IPS-18a (cell line): Measurements from ENCODE around the gene ZBP1.

Source experiments
- H3K27ac ChIP-seq: one replicate; pipeline ENCODE4 v1.5.1; 2013; ENCODE audit warnings: low read length
- H3K27me3 ChIP-seq: one replicate; pipeline ENCODE4 v1.6.1; 2013; ENCODE audit warnings: mild to moderate bottlenecking, low read length; ENCODE audit not compliant: control insufficient read depth, insufficient read depth
- H3K36me3 ChIP-seq: one replicate; pipeline ENCODE4 v1.6.1; 2013; ENCODE audit warnings: low read depth, low read length; ENCODE audit not compliant: control insufficient read depth
- H3K4me1 ChIP-seq: one replicate; pipeline ENCODE4 v1.6.1; 2013; ENCODE audit warnings: low read depth, low read length; ENCODE audit not compliant: control insufficient read depth
- H3K4me3 ChIP-seq: one replicate; pipeline ENCODE4 v1.5.1; 2013; ENCODE audit warnings: low read length
- H3K9ac ChIP-seq: one replicate; pipeline ENCODE4 v1.6.1; 2013; ENCODE audit warnings: mild to moderate bottlenecking, low read length, moderate library complexity
- H3K9me3 ChIP-seq: one replicate; pipeline ENCODE4 v1.6.1; 2013; ENCODE audit warnings: low read depth, low read length; ENCODE audit not compliant: control insufficient read depth

The ZBP1 gene

GRCh38 chr20:57620274-57620990, at the start of gene ZBP1:
Gene ZBP1, minus strand, starts transcription at chr20:57620426. Its CDS starts 131 bp downstream, at chr20:57620295.
- Histone ChIP-seq H3K9ac (no peak within 1 kb of the TSS), H3K4me1 (no peaks in the 10 kb centered on the region), H3K9me3 (no peaks in the 10 kb centered on the region), H3K36me3 (no peaks in the 10 kb centered on the region), H3K4me3 (no peak within 1 kb of the TSS), H3K27me3 (no peaks in the 10 kb centered on the region), H3K27ac (no peak within 1 kb of the TSS)

GRCh38 chr20:57669632-57670031, 49.4 kb upstream of the ZBP1 start:
- no peaks in the 10 kb centered on the region for H3K9me3 ChIP-seq
- no peak overlapping the region for H3K27ac ChIP-seq
- H3K9ac ChIP-seq, result no peak overlapping the region
- peaks cover 8% of the 10 kb centered on the region for H3K4me1 ChIP-seq
- no peaks in the 10 kb centered on the region for H3K36me3 ChIP-seq
- no peak overlapping the region for H3K4me3 ChIP-seq
- no peaks in the 10 kb centered on the region for H3K27me3 ChIP-seq

- H3K4me1 ChIP-seq, result peaks cover 8% of the 10 kb centered on the region
Measured at GRCh38 chr20:57667924-57668782, 47.9 kb upstream of the ZBP1 start.

GRCh38 chr20:57667388-57667787, 47.2 kb upstream of the ZBP1 start:
- no peak overlapping the region for H3K4me3 ChIP-seq
- H3K36me3 ChIP-seq, result no peaks in the 10 kb centered on the region
- peaks cover 8% of the 10 kb centered on the region for H3K4me1 ChIP-seq
- H3K9ac ChIP-seq, result no peak overlapping the region
- H3K27me3 ChIP-seq, result no peaks in the 10 kb centered on the region
- no peaks in the 10 kb centered on the region for H3K9me3 ChIP-seq
- H3K27ac ChIP-seq, result no peak overlapping the region

More at GRCh38 chr20:57667924-57668782, 47.9 kb upstream of the ZBP1 start:
- no peaks in the 10 kb centered on the region for H3K27me3 ChIP-seq
- H3K9ac ChIP-seq, result no peak overlapping the region
- H3K4me3 ChIP-seq, result no peak overlapping the region
- no peaks in the 10 kb centered on the region for H3K36me3 ChIP-seq
- no peak overlapping the region for H3K27ac ChIP-seq
- no peaks in the 10 kb centered on the region for H3K9me3 ChIP-seq

- H3K27me3 ChIP-seq, result no peaks in the 10 kb centered on the region
- no peak overlapping the region for H3K9ac ChIP-seq
- H3K4me3 ChIP-seq, result no peak overlapping the region
- H3K4me1 ChIP-seq, result peaks cover 8% of the 10 kb centered on the region
- no peaks in the 10 kb centered on the region for H3K9me3 ChIP-seq
- no peaks in the 10 kb centered on the region for H3K36me3 ChIP-seq
- H3K27ac ChIP-seq, result no peak overlapping the region
Measured at GRCh38 chr20:57666834-57667157, 46.6 kb upstream of the ZBP1 start.

- Histone ChIP-seq H3K4me1 (peaks cover 8% of the 10 kb centered on the region), H3K9ac (no peak overlapping the region), H3K4me3 (no peak overlapping the region), H3K36me3 (no peaks in the 10 kb centered on the region), H3K27me3 (no peaks in the 10 kb centered on the region), H3K27ac (no peak overlapping the region), H3K9me3 (no peaks in the 10 kb centered on the region)
Measured at GRCh38 chr20:57666106-57666833, 46.0 kb upstream of the ZBP1 start.

- Histone ChIP-seq H3K4me1 (peaks cover 8% of the 10 kb centered on the region), H3K27ac (no peak overlapping the region), H3K4me3 (no peak overlapping the region), H3K36me3 (no peaks in the 10 kb centered on the region), H3K9me3 (no peaks in the 10 kb centered on the region), H3K27me3 (no peaks in the 10 kb centered on the region), H3K9ac (no peak overlapping the region)
Measured at GRCh38 chr20:57665589-57665971, 45.4 kb upstream of the ZBP1 start.

- Histone ChIP-seq H3K4me3 (no peak overlapping the region), H3K36me3 (no peaks in the 10 kb centered on the region), H3K27me3 (no peaks in the 10 kb centered on the region), H3K4me1 (peaks cover 8% of the 10 kb centered on the region), H3K9ac (no peak overlapping the region), H3K27ac (no peak overlapping the region), H3K9me3 (no peaks in the 10 kb centered on the region)
Measured at GRCh38 chr20:57664924-57665588, 44.8 kb upstream of the ZBP1 start.

GRCh38 chr20:57664476-57664875, 44.2 kb upstream of the ZBP1 start:
- no peaks in the 10 kb centered on the region for H3K9me3 ChIP-seq
- no peaks in the 10 kb centered on the region for H3K36me3 ChIP-seq
- no peak overlapping the region for H3K4me3 ChIP-seq
- H3K27me3 ChIP-seq, result no peaks in the 10 kb centered on the region
- H3K4me1 ChIP-seq, result peaks cover 8% of the 10 kb centered on the region
- H3K9ac ChIP-seq, result no peak overlapping the region
- H3K27ac ChIP-seq, result no peak overlapping the region

- peaks cover 8% of the 10 kb centered on the region for H3K4me1 ChIP-seq
- no peaks in the 10 kb centered on the region for H3K27me3 ChIP-seq
- peaks cover 2% of the 10 kb centered on the region for H3K36me3 ChIP-seq
- H3K27ac ChIP-seq, result no peak overlapping the region
- no peak overlapping the region for H3K4me3 ChIP-seq
- H3K9me3 ChIP-seq, result no peaks in the 10 kb centered on the region
- no peak overlapping the region for H3K9ac ChIP-seq
Measured at GRCh38 chr20:57663681-57664451, 43.6 kb upstream of the ZBP1 start.
